ENCODE data around the gene AGAP3. TPM values are rescaled to one million over a fixed set of nuclear protein-coding genes. Genes with fewer than 3 reads are reported as not detected.

The AGAP3 gene
- total and polyA plus RNA-seq, 2 donors (not counting 1 experiment from before 2014, with no cell fraction given), result 32.9 to 34.2 TPM

GRCh38 chr7:151152643-151153513, 66.6 kb downstream of the AGAP3 start:
- no peak overlapping the region for H3K27ac ChIP-seq (ENCODE audit: insufficient read depth, low read length)

GRCh38 chr7:151157645-151158329, 71.5 kb downstream of the AGAP3 start:
- Histone ChIP-seq H3K79me2 (ENCODE audit: control insufficient read depth, insufficient read depth, low read length) (no peaks in the 10 kb centered on the region), H2AFZ (ENCODE audit: low read length) (no peak overlapping the region), H3K9ac (ENCODE audit: insufficient read depth, low read length) (no peak overlapping the region), H3K27ac (ENCODE audit: insufficient read depth, low read length) (no peak overlapping the region), H3K4me3 (replicated peaks in 1 of 4; ENCODE audit: control extremely low read depth in 1 of 4, insufficient read depth in 1 of 4, low read depth in 3 of 4, low read length in 4 of 4) (no peak overlapping the region), H4K20me1 (ENCODE audit: control insufficient read depth, extremely low read depth, insufficient read depth, low read length) (no peaks in the 10 kb centered on the region), H3K36me3 (ENCODE audit: control insufficient read depth, insufficient read depth, low read length) (no peaks in the 10 kb centered on the region), H3K4me1 (ENCODE audit: control insufficient read depth, extremely low read depth, insufficient read depth, low read length) (no peaks in the 10 kb centered on the region), H3K27me3 (ENCODE audit: control insufficient read depth, insufficient read depth, low read length) (peaks cover 41% of the 10 kb centered on the region), H3K9me3 (ENCODE audit: control insufficient read depth, insufficient read depth, low read depth, low read length) (no peaks in the 10 kb centered on the region), H3K4me2 (ENCODE audit: extremely low read depth, insufficient read depth, low read length) (no peak overlapping the region)
- TF ChIP-seq CTCF (conservative IDR thresholded peaks at IDR 0.05 in 1 of 2, IDR thresholded peaks at IDR 0.05 in 1 of 2; ENCODE audit: low read depth in 1 of 2, low read length in 2 of 2) (no peak), EZH2 (IDR thresholded peaks at IDR 0.05; ENCODE audit: low read length, missing control alignments) (no peak)
- DNase-seq (ENCODE audit: low read depth in 2 of 2), result peak in 1 of 2 donors; percentile 20

More at GRCh38 chr7:151152643-151153513, 66.6 kb downstream of the AGAP3 start:
- no peaks in the 10 kb centered on the region for H3K36me3 ChIP-seq (ENCODE audit: control insufficient read depth, insufficient read depth, low read length)
- H3K9me3 ChIP-seq (ENCODE audit: control insufficient read depth, insufficient read depth, low read depth, low read length), result no peaks in the 10 kb centered on the region
- no peak overlapping the region for H2AFZ ChIP-seq (ENCODE audit: low read length)
- DNase-seq (ENCODE audit: low read depth in 2 of 2), result no peak
- H3K4me3 ChIP-seq (replicated peaks in 1 of 4; ENCODE audit: control extremely low read depth in 1 of 4, insufficient read depth in 1 of 4, low read depth in 3 of 4, low read length in 4 of 4), result no peak overlapping the region
- TF ChIP-seq CTCF (conservative IDR thresholded peaks at IDR 0.05 in 1 of 2, IDR thresholded peaks at IDR 0.05 in 1 of 2; ENCODE audit: low read depth in 1 of 2, low read length in 2 of 2), result peak; percentile 21 to 36
- TF ChIP-seq EZH2 (IDR thresholded peaks at IDR 0.05; ENCODE audit: low read length, missing control alignments), result no peak
- no peaks in the 10 kb centered on the region for H3K4me1 ChIP-seq (ENCODE audit: control insufficient read depth, extremely low read depth, insufficient read depth, low read length)
- H4K20me1 ChIP-seq (ENCODE audit: control insufficient read depth, extremely low read depth, insufficient read depth, low read length), result no peaks in the 10 kb centered on the region
- no peaks in the 10 kb centered on the region for H3K79me2 ChIP-seq (ENCODE audit: control insufficient read depth, insufficient read depth, low read length)
- H3K4me2 ChIP-seq (ENCODE audit: extremely low read depth, insufficient read depth, low read length), result no peak overlapping the region
- no peak overlapping the region for H3K9ac ChIP-seq (ENCODE audit: insufficient read depth, low read length)
- H3K27me3 ChIP-seq (ENCODE audit: control insufficient read depth, insufficient read depth, low read length), result peaks cover 51% of the 10 kb centered on the region

GRCh38 chr7:151161757-151162156, 75.5 kb downstream of the AGAP3 start:
- no peak overlapping the region for H3K4me2 ChIP-seq (ENCODE audit: extremely low read depth, insufficient read depth, low read length)
- peaks cover 51% of the 10 kb centered on the region for H3K27me3 ChIP-seq (ENCODE audit: control insufficient read depth, insufficient read depth, low read length)
- H3K36me3 ChIP-seq (ENCODE audit: control insufficient read depth, insufficient read depth, low read length), result no peaks in the 10 kb centered on the region
- no peaks in the 10 kb centered on the region for H4K20me1 ChIP-seq (ENCODE audit: control insufficient read depth, extremely low read depth, insufficient read depth, low read length)
- H2AFZ ChIP-seq (ENCODE audit: low read length), result no peak overlapping the region
- H3K4me3 ChIP-seq (replicated peaks in 1 of 4; ENCODE audit: control extremely low read depth in 1 of 4, insufficient read depth in 1 of 4, low read depth in 3 of 4, low read length in 4 of 4), result no peak overlapping the region
- DNase-seq (ENCODE audit: low read depth in 2 of 2), result no peak
- H3K79me2 ChIP-seq (ENCODE audit: control insufficient read depth, insufficient read depth, low read length), result no peaks in the 10 kb centered on the region
- no peak overlapping the region for H3K27ac ChIP-seq (ENCODE audit: insufficient read depth, low read length)
- no peaks in the 10 kb centered on the region for H3K4me1 ChIP-seq (ENCODE audit: control insufficient read depth, extremely low read depth, insufficient read depth, low read length)
- no peaks in the 10 kb centered on the region for H3K9me3 ChIP-seq (ENCODE audit: control insufficient read depth, insufficient read depth, low read depth, low read length)
- no peak overlapping the region for H3K9ac ChIP-seq (ENCODE audit: insufficient read depth, low read length)
- no peak for TF ChIP-seq CTCF (conservative IDR thresholded peaks at IDR 0.05 in 1 of 2, IDR thresholded peaks at IDR 0.05 in 1 of 2; ENCODE audit: low read depth in 1 of 2, low read length in 2 of 2)
- TF ChIP-seq EZH2 (IDR thresholded peaks at IDR 0.05; ENCODE audit: low read length, missing control alignments), result no peak

Data from fibroblast of lung (primary cell).